HepG2 (cell line): ENCODE measurements around the gene OSBPL9. TPM values are rescaled to one million over a fixed set of nuclear protein-coding genes. Genes with fewer than 3 reads are reported as not detected.
A peak's percentile ranks its signal among the peaks of the same experiment; 100 is the strongest.

Experiments used
- ATF3 ChIP-seq: sonication (generic); formaldehyde crosslinking; IDR thresholded peaks from 2 replicates; pipeline ENCODE4 v1.4.0; 2020; ENCODE audit warnings: missing genetic modification reagents
- FOXA1 ChIP-seq, 2 experiments: fragments of 450-650 bp in 1 of 2; sonication (generic) in 1 of 2; formaldehyde crosslinking in 1 of 2; IDR thresholded peaks; 2 replicates each; pipeline versions ENCODE4 v1.4.0 to v1.6.1; 2016 to 2020; ENCODE audit warnings: missing genetic modification reagents in 1 of 2
- JUN ChIP-seq: sonication (generic); formaldehyde crosslinking; IDR thresholded peaks from 2 replicates; pipeline ENCODE4 v1.4.0; 2020; ENCODE audit warnings: mild to moderate bottlenecking, missing genetic modification reagents
- MAX ChIP-seq: IDR thresholded peaks from 2 replicates; pipeline ENCODE4 v1.6.1; 2012; ENCODE audit warnings: inconsistent platforms
- MXD4 ChIP-seq: IDR thresholded peaks from 2 replicates; pipeline ENCODE4 v1.6.1; 2016; ENCODE audit warnings: mild to moderate bottlenecking, missing biosample characterization, missing genetic modification reagents
- MYC ChIP-seq: sonication (generic); formaldehyde crosslinking; IDR thresholded peaks from 2 replicates; pipeline ENCODE4 v1.9.0; 2021; ENCODE audit warnings: missing genetic modification reagents, borderline replicate concordance
- NFIB ChIP-seq: sonication (generic); formaldehyde crosslinking; IDR thresholded peaks from 2 replicates; pipeline ENCODE4 v1.9.0; 2021; ENCODE audit warnings: missing genetic modification reagents, mild to moderate bottlenecking, borderline replicate concordance
- ZBTB44 ChIP-seq: sonication (generic); formaldehyde crosslinking; IDR thresholded peaks from 2 replicates; pipeline ENCODE4 v1.4.0; 2020; ENCODE audit warnings: missing genetic modification reagents
- ZNF296 ChIP-seq: sonication (generic); formaldehyde crosslinking; conservative IDR thresholded peaks from 2 replicates; pipeline ENCODE4 v1.5.0; 2020; ENCODE audit warnings: mild to moderate bottlenecking, missing genetic modification reagents
- ZNF407 ChIP-seq: sonication (generic); formaldehyde crosslinking; IDR thresholded peaks from one replicate; pipeline ENCODE4 v1.5.1; 2020; ENCODE audit warnings: mild to moderate bottlenecking, missing genetic modification reagents; ENCODE audit errors: not compliant biosample characterization
- ZNF496 ChIP-seq: sonication (generic); formaldehyde crosslinking; IDR thresholded peaks from 2 replicates; pipeline ENCODE4 v1.8.1; 2023; ENCODE audit warnings: mild to moderate bottlenecking, moderate library complexity, missing genetic modification reagents; ENCODE audit not compliant: insufficient replicate concordance
- ZNF850 ChIP-seq: sonication (generic); formaldehyde crosslinking; conservative IDR thresholded peaks from 2 replicates; pipeline ENCODE4 v1.9.0; 2021; ENCODE audit warnings: mild to moderate bottlenecking, missing genetic modification reagents
- ZSCAN12 ChIP-seq: sonication (generic); formaldehyde crosslinking; IDR thresholded peaks from 2 replicates; pipeline ENCODE4 v1.9.0; 2021; ENCODE audit warnings: mild to moderate bottlenecking, missing genetic modification reagents
- polyA plus RNA-seq, 8 experiments: library from polyadenylated mRNA; depleted of rRNA in 3 of 8; stranded (reverse) in 7 of 8; unstranded in 1 of 8; fragments of >200 nt; fragmentation: Illumina TruSeq in 4 of 8; extraction: Trizol in 4 of 8; gene quantifications; 2 replicates each; pipeline versions ENCODE4 v1.2.1 to v1.2.3, GENCODE V29; 2011 to 2016; ENCODE audit warnings: low read depth in 4 of 8, missing spikeins in 1 of 8, mixed read lengths in 1 of 8; ENCODE audit not compliant: insufficient read depth in 1 of 8
- total RNA-seq, 5 experiments: library from RNA; depleted of rRNA; stranded (reverse); fragments of >200 nt; fragmentation: Illumina TruSeq; extraction: Trizol; gene quantifications; 2 replicates each; pipeline ENCODE4 v1.2.3, GENCODE V29; 2016; ENCODE audit warnings: low read depth in 1 of 5
- TF ChIP-seq, protein P1 (sequence below): sonication (generic); formaldehyde crosslinking; IDR thresholded peaks from 2 replicates; pipeline ENCODE4 v1.5.1; 2020; ENCODE audit warnings: mild to moderate bottlenecking, moderate library complexity, missing genetic modification reagents
- TF ChIP-seq, protein P2 (sequence below): sonication (generic); formaldehyde crosslinking; IDR thresholded peaks from 2 replicates; pipeline ENCODE4 v1.4.0; 2020; ENCODE audit warnings: missing genetic modification reagents

Gene OSBPL9
- total and polyA plus RNA-seq, 2 of the 13 experiments (the other 11 are each of a cell fraction or from before 2014, with no cell fraction given) = 83.6 to 142 TPM

- TF ChIP-seq ZBTB44 (CRISPR knock-in tag) (no peak), MAX (0 out of 2 replicates have a peak, but pooled peaks have one; percentile 30), JUN (peak; percentile 71), NFIB (CRISPR knock-in tag) (no peak), MXD4 (CRISPR knock-in tag) (no peak), ZNF850 (CRISPR knock-in tag) (no peak), ZNF496 (CRISPR knock-in tag) (no peak), ATF3 (CRISPR knock-in tag) (peak; percentile 96), ZNF296 (no peak), ZSCAN12 (CRISPR knock-in tag) (no peak), MYC (CRISPR knock-in tag) (no peak), ZNF407 (CRISPR knock-in tag) (no peak), FOXA1 (IDR thresholded peaks at IDR 0.05) (peak; percentile 97), FOXA1 (CRISPR knock-in tag; IDR thresholded peaks at IDR 0.05) (peak; percentile 99)
- TF ChIP-seq, protein P1, sequence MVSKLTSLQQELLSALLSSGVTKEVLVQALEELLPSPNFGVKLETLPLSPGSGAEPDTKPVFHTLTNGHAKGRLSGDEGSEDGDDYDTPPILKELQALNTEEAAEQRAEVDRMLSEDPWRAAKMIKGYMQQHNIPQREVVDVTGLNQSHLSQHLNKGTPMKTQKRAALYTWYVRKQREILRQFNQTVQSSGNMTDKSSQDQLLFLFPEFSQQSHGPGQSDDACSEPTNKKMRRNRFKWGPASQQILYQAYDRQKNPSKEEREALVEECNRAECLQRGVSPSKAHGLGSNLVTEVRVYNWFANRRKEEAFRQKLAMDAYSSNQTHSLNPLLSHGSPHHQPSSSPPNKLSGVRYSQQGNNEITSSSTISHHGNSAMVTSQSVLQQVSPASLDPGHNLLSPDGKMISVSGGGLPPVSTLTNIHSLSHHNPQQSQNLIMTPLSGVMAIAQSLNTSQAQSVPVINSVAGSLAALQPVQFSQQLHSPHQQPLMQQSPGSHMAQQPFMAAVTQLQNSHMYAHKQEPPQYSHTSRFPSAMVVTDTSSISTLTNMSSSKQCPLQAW (CRISPR knock-in tag) = no peak
- TF ChIP-seq, protein P2, sequence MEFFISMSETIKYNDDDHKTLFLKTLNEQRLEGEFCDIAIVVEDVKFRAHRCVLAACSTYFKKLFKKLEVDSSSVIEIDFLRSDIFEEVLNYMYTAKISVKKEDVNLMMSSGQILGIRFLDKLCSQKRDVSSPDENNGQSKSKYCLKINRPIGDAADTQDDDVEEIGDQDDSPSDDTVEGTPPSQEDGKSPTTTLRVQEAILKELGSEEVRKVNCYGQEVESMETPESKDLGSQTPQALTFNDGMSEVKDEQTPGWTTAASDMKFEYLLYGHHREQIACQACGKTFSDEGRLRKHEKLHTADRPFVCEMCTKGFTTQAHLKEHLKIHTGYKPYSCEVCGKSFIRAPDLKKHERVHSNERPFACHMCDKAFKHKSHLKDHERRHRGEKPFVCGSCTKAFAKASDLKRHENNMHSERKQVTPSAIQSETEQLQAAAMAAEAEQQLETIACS = no peak
These were observed 73.5 kb downstream of the OSBPL9 start (continued) for GRCh38 chr1:51690285-51690961.
